ENCODE results near the gene SMURF2.
"Not testable (repeated sequence)": the region's sequence is repeated elsewhere in the genome, so short reads cannot be mapped to it uniquely, and the experiment has no call there.

SMURF2 gene

DNA sequence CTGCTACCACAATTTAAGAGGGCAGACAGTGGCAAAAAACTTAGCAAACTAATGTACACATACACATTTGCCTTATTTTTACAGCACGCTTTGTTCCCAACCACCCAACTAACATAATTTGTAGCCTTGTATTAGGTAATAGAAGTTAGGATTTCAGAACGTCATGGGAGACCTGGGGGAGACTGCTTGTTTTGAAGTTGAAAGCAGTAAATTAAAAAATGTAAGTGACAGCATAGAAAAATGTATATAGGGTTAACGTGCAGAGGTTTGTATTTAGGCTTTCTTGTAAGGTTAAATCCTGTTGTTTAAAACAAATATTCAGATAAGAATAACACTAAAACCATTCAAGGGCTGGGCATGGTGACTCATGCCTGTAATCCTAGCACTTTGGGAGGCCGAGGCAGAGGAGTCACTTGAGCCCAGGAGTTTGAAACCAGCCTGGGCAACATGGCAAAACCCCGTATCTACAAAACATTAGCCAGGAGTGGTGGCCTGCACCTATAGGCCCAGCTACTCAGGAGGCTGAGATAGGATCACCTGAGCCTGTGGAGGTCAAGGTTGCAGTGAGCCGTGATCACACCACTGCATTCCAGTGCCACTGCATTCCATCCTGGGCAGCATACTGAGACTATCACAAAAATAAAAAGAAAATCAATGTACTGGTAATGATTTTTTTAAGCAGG, 2.3 kb upstream of the SMURF2 start:
- DNase-seq, result not testable (repeated sequence)

DNA sequence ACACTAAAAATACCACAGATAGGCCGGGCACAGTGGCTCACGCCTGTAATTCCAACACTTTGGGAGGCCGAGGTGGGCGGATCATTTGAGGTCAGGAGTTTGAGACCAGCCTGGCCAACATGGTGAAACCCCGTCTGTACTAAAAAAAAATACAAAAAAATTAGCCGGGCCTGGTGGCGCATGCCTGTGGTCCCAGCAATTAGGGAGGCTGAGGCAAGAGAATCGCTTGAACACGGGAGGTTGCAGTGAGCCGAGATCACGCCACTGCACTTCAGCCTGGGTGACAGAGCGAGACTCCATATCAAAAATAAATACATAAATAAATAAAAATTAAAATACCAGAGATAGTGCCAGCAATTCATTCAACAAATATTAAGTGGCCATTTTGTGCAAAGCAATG, 1.7 kb upstream of the SMURF2 start:
- not testable (repeated sequence) for DNase-seq

DNA sequence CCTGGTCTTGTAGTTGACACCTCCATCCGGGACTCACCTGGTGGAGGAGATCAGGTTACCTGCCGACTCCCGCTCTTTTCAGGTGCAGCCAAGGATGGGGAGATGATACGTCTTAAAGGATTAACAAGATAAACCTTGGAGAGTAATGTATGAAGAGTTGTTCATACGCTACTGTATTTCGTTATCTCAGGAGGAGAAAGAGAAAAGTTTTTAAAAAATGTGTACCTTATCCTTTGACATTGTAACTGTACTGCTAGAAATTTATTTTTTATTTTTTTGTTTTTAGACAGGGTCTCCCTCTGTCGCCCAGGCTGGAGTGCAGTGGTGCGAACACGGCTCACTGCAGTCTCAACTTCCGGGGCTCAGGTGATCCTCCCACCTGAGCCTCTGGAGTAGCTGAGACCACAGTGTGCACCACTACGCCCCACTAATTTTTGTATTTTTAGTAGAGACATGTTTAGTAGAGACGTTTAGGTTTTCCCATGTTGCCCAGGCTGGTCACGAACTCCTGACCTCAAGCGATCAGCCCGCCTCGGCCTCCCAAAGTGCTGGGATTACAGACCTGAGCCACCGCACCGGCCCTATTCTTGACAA, 764 bp upstream of the SMURF2 start:
- peak; percentile 37 for DNase-seq

DNA sequence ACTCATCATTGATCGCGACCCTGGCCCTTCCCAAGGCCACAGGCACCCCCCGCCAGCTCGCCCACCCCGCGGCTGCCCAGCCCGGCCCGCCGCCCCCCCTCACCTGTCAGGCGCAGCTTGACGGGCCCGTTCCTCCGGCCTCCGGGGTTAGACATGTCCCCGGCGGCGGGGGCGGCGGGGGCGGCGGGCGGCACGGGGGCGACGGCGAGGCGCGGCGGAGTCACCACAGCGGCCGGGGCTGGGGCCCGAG, 456 bp downstream of the SMURF2 start:
- DNase-seq, result no peak

- not testable (repeated sequence) for DNase-seq
Measured at GRCh38 chr17:64660978-64661725, 955 bp downstream of the SMURF2 start.

DNA sequence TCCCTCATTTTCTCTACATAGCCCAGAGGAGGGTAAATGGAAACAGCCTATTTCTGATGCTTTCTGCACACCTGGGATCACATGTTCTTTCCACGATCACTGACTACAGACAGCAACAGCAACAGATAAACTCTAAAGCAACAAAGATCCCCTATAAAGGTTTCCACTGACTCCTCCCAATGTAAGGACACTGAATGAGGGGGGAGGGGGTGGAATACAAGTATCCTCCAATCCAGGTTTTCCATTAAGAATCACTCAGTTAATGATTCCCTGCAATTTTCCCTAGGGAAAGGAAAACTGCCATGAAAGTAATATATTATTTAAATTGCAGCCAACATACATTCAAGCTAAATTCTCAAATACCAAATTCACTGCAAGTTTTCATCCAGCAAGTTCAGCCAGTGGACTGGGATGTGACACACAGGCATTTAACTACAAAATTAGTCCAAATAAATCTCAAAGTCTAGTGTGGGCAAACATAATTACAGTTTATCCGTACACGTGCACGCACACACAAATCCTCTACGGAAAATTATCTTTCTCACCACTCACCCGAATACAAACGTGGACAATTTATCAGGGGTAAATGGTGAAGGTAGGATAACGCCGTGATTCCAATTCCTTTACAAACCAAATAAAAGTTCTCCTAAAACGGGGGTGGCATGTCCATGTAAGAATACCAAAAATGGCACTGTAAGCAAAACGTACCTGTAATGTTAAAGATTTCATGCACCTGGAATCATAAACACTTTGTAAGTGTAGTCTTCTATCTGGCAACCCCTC, 1.7 kb downstream of the SMURF2 start:
- DNase-seq, result not testable (repeated sequence)

GRCh38 chr17:64658931-64659330, 3.2 kb downstream of the SMURF2 start:
- DNase-seq, result no peak

- no peak for DNase-seq
Measured at GRCh38 chr17:64657610-64658125, 4.4 kb downstream of the SMURF2 start.

GRCh38 chr17:64655704-64656103, 6.4 kb downstream of the SMURF2 start:
- no peak for DNase-seq

DNA sequence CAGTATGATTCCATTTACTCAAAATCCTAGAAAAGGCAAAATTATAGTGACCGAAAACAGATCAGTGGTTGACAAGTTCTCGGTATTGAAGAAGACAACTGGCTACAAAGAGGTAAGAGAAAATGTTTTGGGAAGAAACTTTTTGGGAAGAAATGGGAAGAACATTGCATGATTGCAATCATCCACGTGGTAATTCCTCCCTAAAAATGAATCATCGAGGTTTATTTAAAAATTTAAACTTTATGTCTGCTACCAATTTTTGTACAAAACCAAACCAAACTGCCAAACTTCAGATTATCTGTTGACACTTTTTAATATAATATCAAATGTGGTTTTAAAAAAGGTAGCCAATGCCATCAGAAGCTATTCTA, 8.1 kb downstream of the SMURF2 start:
- DNase-seq, result no peak

- DNase-seq, result no peak
Measured at GRCh38 chr17:64653325-64653984, 8.7 kb downstream of the SMURF2 start.

DNA sequence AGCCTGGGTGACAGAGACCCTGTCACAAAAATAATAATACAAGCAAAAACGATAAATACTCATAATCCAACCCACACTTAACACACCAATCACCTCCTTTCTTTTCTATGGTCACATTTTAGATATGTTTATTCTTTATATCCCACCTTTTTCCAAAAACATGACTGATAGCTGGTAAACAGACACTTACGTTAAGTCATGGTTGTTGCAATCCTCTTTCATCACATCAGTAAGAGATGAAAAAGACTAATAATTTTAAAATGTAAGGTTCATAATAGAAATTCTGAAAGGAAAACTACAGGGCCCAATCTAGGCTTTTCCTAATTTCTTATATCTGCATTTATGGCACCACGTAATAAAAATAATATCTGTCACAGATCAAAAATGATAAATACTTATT, 10.2 kb downstream of the SMURF2 start:
- no peak for DNase-seq

GRCh38 chr17:64648234-64648633, 13.9 kb downstream of the SMURF2 start:
- no peak for DNase-seq

DNA sequence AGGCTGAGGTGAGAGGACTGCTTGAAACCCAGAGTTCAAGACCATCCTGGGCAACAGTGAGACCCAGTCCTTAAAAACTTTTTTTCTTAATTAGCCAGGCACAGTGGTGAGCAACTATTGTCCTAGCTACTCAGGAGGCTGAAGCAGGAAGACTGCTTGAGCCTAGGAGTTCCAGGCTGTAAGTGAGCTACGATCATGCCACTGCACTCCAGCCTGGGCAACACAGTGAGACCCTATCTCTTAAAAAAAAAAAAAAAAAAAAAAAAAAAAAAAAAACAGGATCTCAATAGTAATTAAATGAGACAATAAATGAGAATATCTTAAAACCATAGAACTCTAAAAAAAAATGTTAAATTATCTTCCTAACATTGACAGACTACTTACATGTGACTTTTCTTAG, 14.3 kb downstream of the SMURF2 start:
- DNase-seq, result no peak

- DNase-seq, result no peak
Measured at GRCh38 chr17:64639516-64639915, 22.6 kb downstream of the SMURF2 start.

GRCh38 chr17:64638552-64639203, 23.4 kb downstream of the SMURF2 start:
- no peak for DNase-seq

- DNase-seq, result no peak
Measured at GRCh38 chr17:64635647-64636305, 26.3 kb downstream of the SMURF2 start.

GRCh38 chr17:64634218-64634617, 27.9 kb downstream of the SMURF2 start:
- no peak for DNase-seq

DNA sequence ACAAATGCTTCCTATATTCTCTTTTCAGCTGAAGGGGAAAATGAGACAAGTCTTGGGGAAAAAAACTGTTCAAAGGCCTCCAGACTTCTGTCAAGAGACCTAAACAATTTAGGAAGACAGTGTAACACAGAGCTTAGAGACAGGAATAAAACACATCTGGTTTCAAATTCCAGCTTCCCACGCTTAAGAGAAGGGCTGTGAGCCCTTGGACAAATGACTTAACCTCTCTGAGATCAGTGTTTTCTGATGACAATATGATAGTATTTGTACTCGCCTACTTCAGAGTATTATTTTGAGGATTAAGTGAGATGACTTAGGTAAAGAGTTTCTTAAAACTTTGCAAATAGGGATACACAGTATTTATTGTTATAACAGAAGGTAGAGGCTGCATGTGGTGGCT, 29.5 kb downstream of the SMURF2 start:
- no peak for DNase-seq

GRCh38 chr17:64632194-64632593, 29.9 kb downstream of the SMURF2 start:
- DNase-seq, result no peak

- DNase-seq, result no peak
Measured at GRCh38 chr17:64630309-64631223, 31.5 kb downstream of the SMURF2 start.
